Bronchial epithelial cell (primary cell): ENCODE data around the gene EPHB2. TPM values are rescaled to one million over a fixed set of nuclear protein-coding genes. Genes with fewer than 3 reads are reported as not detected.

Source experiments
- DNase-seq: peaks from one replicate; pipeline ENCODE4 v3.0.0-alpha.2; 2010; ENCODE audit warnings: low read depth
- FAIRE-seq: peaks from 2 replicates; lab custom pipeline; 2011; peaks lifted over from hg19 to GRCh38; lab: Jason Lieb, UNC
- H3K27me3 ChIP-seq: 2 replicates; pipeline ENCODE4 v1.5.1; 2011; ENCODE audit warnings: low read length; ENCODE audit not compliant: control insufficient read depth, insufficient read depth
- H3K36me3 ChIP-seq: 2 replicates; pipeline ENCODE4 v1.5.1; 2011; ENCODE audit warnings: low read length; ENCODE audit not compliant: control insufficient read depth, insufficient read depth
- H3K4me3 ChIP-seq: 2 replicates; pipeline ENCODE4 v1.5.1; 2011; ENCODE audit warnings: mild to moderate bottlenecking, low read depth, low read length, control low read depth
- CTCF ChIP-seq: IDR thresholded peaks from 2 replicates; pipeline ENCODE4 v1.5.1; 2011; ENCODE audit warnings: mild to moderate bottlenecking, moderate library complexity, low read length, control low read depth, inconsistent platforms; ENCODE audit not compliant: insufficient read depth, severe bottlenecking
- total RNA-seq: library from RNA; depleted of rRNA; stranded (reverse); fragments of >200 nt; gene quantifications from 2 replicates; pipeline ENCODE4 v1.2.1, GENCODE V29; 2014

The EPHB2 gene
- total RNA-seq, 1 donor from 2014 or later: 10.0 TPM

GRCh38 chr1:22862752-22863151, 152.1 kb downstream of the EPHB2 start:
- FAIRE-seq: no peak
- DNase-seq: no peak
- no peaks in the 10 kb centered on the region for H3K27me3 ChIP-seq
- no peak for TF ChIP-seq CTCF
- H3K4me3 ChIP-seq: no peak overlapping the region
- peaks cover 17% of the 10 kb centered on the region for H3K36me3 ChIP-seq

GRCh38 chr1:22863766-22864165, 153.1 kb downstream of the EPHB2 start:
- DNase-seq: no peak
- no peak for FAIRE-seq
- peaks cover 17% of the 10 kb centered on the region for H3K36me3 ChIP-seq
- no peaks in the 10 kb centered on the region for H3K27me3 ChIP-seq
- TF ChIP-seq CTCF: no peak
- no peak overlapping the region for H3K4me3 ChIP-seq

- TF ChIP-seq CTCF: no peak
- Histone ChIP-seq H3K4me3 (no peak overlapping the region), H3K36me3 (peaks cover 17% of the 10 kb centered on the region), H3K27me3 (no peaks in the 10 kb centered on the region)
- peak; percentile 90 for FAIRE-seq
- no peak for DNase-seq
Observed at GRCh38 chr1:22864886-22865285, 154.2 kb downstream of the EPHB2 start.

- FAIRE-seq (no peak), DNase-seq (no peak)
- no peak for TF ChIP-seq CTCF
- peaks cover 17% of the 10 kb centered on the region for H3K36me3 ChIP-seq
- H3K4me3 ChIP-seq: no peak overlapping the region
- no peaks in the 10 kb centered on the region for H3K27me3 ChIP-seq
Observed at GRCh38 chr1:22865736-22866135, 155.1 kb downstream of the EPHB2 start.

- Histone ChIP-seq H3K27me3 (no peaks in the 10 kb centered on the region), H3K36me3 (peaks cover 19% of the 10 kb centered on the region), H3K4me3 (no peak overlapping the region)
- FAIRE-seq: peak; percentile 36
- DNase-seq: no peak
- no peak for TF ChIP-seq CTCF
Observed at GRCh38 chr1:22866868-22867267, 156.2 kb downstream of the EPHB2 start.

- Histone ChIP-seq H3K27me3 (no peaks in the 10 kb centered on the region), H3K4me3 (no peak overlapping the region), H3K36me3 (peaks cover 17% of the 10 kb centered on the region)
- FAIRE-seq: no peak
- no peak for DNase-seq
- no peak for TF ChIP-seq CTCF
Observed at GRCh38 chr1:22868331-22868730, 157.7 kb downstream of the EPHB2 start.
